Ishikawa (cell line): ENCODE data around the gene RPN1.

Experiments used
- CEBPB ChIP-seq: IDR thresholded peaks from 2 replicates; pipeline ENCODE4 v1.6.1; 2012
- CREB1 ChIP-seq: IDR thresholded peaks from 2 replicates; pipeline ENCODE4 v1.6.1; 2012; ENCODE audit warnings: low read depth
- EGR1 ChIP-seq: IDR thresholded peaks from 2 replicates; pipeline ENCODE4 v1.6.1; 2012
- EP300 ChIP-seq: IDR thresholded peaks from 2 replicates; pipeline ENCODE4 v1.6.1; 2012; ENCODE audit warnings: borderline replicate concordance
- FOXM1 ChIP-seq: IDR thresholded peaks from 2 replicates; pipeline ENCODE4 v1.6.1; 2012; ENCODE audit warnings: low read depth, borderline replicate concordance
- MAX ChIP-seq: IDR thresholded peaks from 2 replicates; pipeline ENCODE4 v1.6.1; 2012
- NFIC ChIP-seq: IDR thresholded peaks from 2 replicates; pipeline ENCODE4 v1.6.1; 2012
- RAD21 ChIP-seq: IDR thresholded peaks from 2 replicates; pipeline ENCODE4 v1.6.1; 2012; ENCODE audit warnings: low read depth
- REST ChIP-seq: IDR thresholded peaks from 2 replicates; pipeline ENCODE4 v1.6.1; 2012; ENCODE audit warnings: low read depth, mild to moderate bottlenecking
- TAF1 ChIP-seq: IDR thresholded peaks from 2 replicates; pipeline ENCODE4 v1.6.1; 2012; ENCODE audit warnings: low read depth, mild to moderate bottlenecking
- TCF12 ChIP-seq: IDR thresholded peaks from 2 replicates; pipeline ENCODE4 v1.6.1; 2012; ENCODE audit warnings: low read depth
- TEAD4 ChIP-seq: IDR thresholded peaks from 2 replicates; pipeline ENCODE4 v1.6.1; 2012
- USF1 ChIP-seq: IDR thresholded peaks from 2 replicates; pipeline ENCODE4 v1.6.1; 2012
- YY1 ChIP-seq: IDR thresholded peaks from 2 replicates; pipeline ENCODE4 v1.6.1; 2012; ENCODE audit warnings: low read depth
- ZBTB7A ChIP-seq: IDR thresholded peaks from 2 replicates; pipeline ENCODE4 v1.6.1; 2012; ENCODE audit warnings: low read depth

RPN1 gene

GRCh38 chr3:128623762-128624176 is 26.8 kb downstream of the RPN1 start:
- no peak for TF ChIP-seq TEAD4
- no peak for TF ChIP-seq NFIC
- no peak for TF ChIP-seq RAD21
- TF ChIP-seq CREB1 = no peak
- no peak for TF ChIP-seq ZBTB7A
- no peak for TF ChIP-seq FOXM1
- no peak for TF ChIP-seq USF1
- TF ChIP-seq EGR1 = no peak
- no peak for TF ChIP-seq MAX
- no peak for TF ChIP-seq EP300
- no peak for TF ChIP-seq REST
- no peak for TF ChIP-seq YY1
- no peak for TF ChIP-seq CEBPB
- no peak for TF ChIP-seq TCF12
- TF ChIP-seq TAF1 = no peak

- TF ChIP-seq RAD21 (no peak), ZBTB7A (no peak), CEBPB (no peak), CREB1 (no peak), TAF1 (no peak), EGR1 (no peak), YY1 (no peak), REST (no peak), EP300 (no peak), MAX (no peak), FOXM1 (no peak), TCF12 (no peak), NFIC (no peak), TEAD4 (no peak), USF1 (no peak)
These were observed 28.7 kb downstream of the RPN1 start for GRCh38 chr3:128621931-128622330.

- TF ChIP-seq CEBPB = 0 out of 2 replicates have a peak, but pooled peaks have one; percentile 6
- no peak for TF ChIP-seq USF1
These were observed 29.4 kb downstream of the RPN1 start for GRCh38 chr3:128621234-128621633.

- TF ChIP-seq USF1 = no peak
- no peak for TF ChIP-seq TAF1
- TF ChIP-seq ZBTB7A = no peak
These were observed 30.3 kb downstream of the RPN1 start for GRCh38 chr3:128620268-128620691.

GRCh38 chr3:128619146-128619890 is 31.3 kb downstream of the RPN1 start:
- no peak for TF ChIP-seq ZBTB7A
- no peak for TF ChIP-seq MAX
- TF ChIP-seq YY1 = no peak
- no peak for TF ChIP-seq EP300

- TF ChIP-seq EP300 (no peak), TCF12 (no peak), CEBPB (no peak), ZBTB7A (no peak), CREB1 (no peak), RAD21 (no peak), TAF1 (no peak), REST (no peak), FOXM1 (no peak), NFIC (no peak), EGR1 (no peak), USF1 (no peak), TEAD4 (no peak), MAX (no peak), YY1 (no peak)
These were observed 32.3 kb downstream of the RPN1 start for GRCh38 chr3:128618398-128618726.
